Muscle of leg (tissue), 11 donors: ENCODE data around the gene PNMA6F. TPM values are rescaled to one million over a fixed set of nuclear protein-coding genes. Genes with fewer than 3 reads are reported as not detected.
"Not testable (repeated sequence)": the region's sequence is repeated elsewhere in the genome, so short reads cannot be mapped to it uniquely, and the experiment has no call there.

ENCODE experiments used
- DNase-seq: peaks from one replicate; pipeline ENCODE4 v3.0.0; 2013
- H3K27ac ChIP-seq: one replicate; pipeline ENCODE4 v1.5.1; 2013; ENCODE audit warnings: mild to moderate bottlenecking, low read length, control low read depth
- H3K27me3 ChIP-seq: one replicate; pipeline ENCODE4 v1.6.1; 2013; ENCODE audit warnings: low read length; ENCODE audit not compliant: control insufficient read depth, insufficient read depth
- H3K36me3 ChIP-seq: one replicate; pipeline ENCODE4 v1.6.1; 2013; ENCODE audit warnings: low read length; ENCODE audit not compliant: control insufficient read depth, insufficient read depth
- H3K4me1 ChIP-seq: one replicate; pipeline ENCODE4 v1.6.1; 2013; ENCODE audit warnings: low read length; ENCODE audit not compliant: control insufficient read depth, insufficient read depth
- H3K4me3 ChIP-seq: one replicate; pipeline ENCODE4 v1.5.1; 2013; ENCODE audit warnings: low read length, control low read depth
- H3K9me3 ChIP-seq: replicated peaks from 2 replicates; pipeline ENCODE4 v1.6.1; 2013; ENCODE audit warnings: low read depth, low read length; ENCODE audit not compliant: control insufficient read depth
- WGBS: methylation state at CpG from one replicate; pipeline ENCODE4 v1.1.5; 2013; ENCODE audit warnings: missing lambda C conversion rate; ENCODE audit not compliant: insufficient coverage; 5-methylcytosine and 5-hydroxymethylcytosine counted together
- polyA plus RNA-seq, 8 donors: library from polyadenylated mRNA; unstranded; fragments of 120-200 nt; gene quantifications; one replicate each; pipeline versions ENCODE4 v1.2.1 to v1.2.3, GENCODE V29; 2013; ENCODE audit warnings: inconsistent platforms in 1 of 8, low replicate concordance in 1 of 8; ENCODE audit not compliant: insufficient read length in 8 of 8, insufficient read depth in 1 of 8
- total RNA-seq: library from RNA; stranded (reverse); fragments of 120-200 nt; gene quantifications from one replicate; pipeline ENCODE4 v1.2.4, GENCODE V29; 2013

The PNMA6F gene
- total and polyA plus RNA-seq, 9 donors = not detected

GRCh38 chrX:153279304-153279703 is 42.3 kb downstream of the PNMA6F start:
- DNase-seq, H3K27ac ChIP-seq, H3K9me3 ChIP-seq, H3K36me3 ChIP-seq, H3K4me3 ChIP-seq, H3K27me3 ChIP-seq, H3K4me1 ChIP-seq: not testable (repeated sequence)
- WGBS = no CpG with 5 or more reads among the region's 8 CpGs

GRCh38 chrX:153276049-153276448 is 45.5 kb downstream of the PNMA6F start:
- not testable (repeated sequence) for H3K27me3 ChIP-seq, H3K36me3 ChIP-seq, H3K4me3 ChIP-seq, DNase-seq, H3K9me3 ChIP-seq, H3K4me1 ChIP-seq, H3K27ac ChIP-seq
- WGBS = no CpG with 5 or more reads among the region's 14 CpGs

GRCh38 chrX:153275418-153275817 is 46.1 kb downstream of the PNMA6F start:
- not testable (repeated sequence) for H3K27ac ChIP-seq, H3K36me3 ChIP-seq, H3K27me3 ChIP-seq, DNase-seq, H3K4me3 ChIP-seq, H3K4me1 ChIP-seq, H3K9me3 ChIP-seq
- WGBS = no CpG with 5 or more reads among the region's 16 CpGs

- H3K9me3 ChIP-seq, H3K27me3 ChIP-seq, H3K27ac ChIP-seq, H3K4me1 ChIP-seq, H3K4me3 ChIP-seq, DNase-seq, H3K36me3 ChIP-seq: not testable (repeated sequence)
- WGBS = 89% methylated on average over 9 of the region's 21 CpGs
These were observed 49.0 kb downstream of the PNMA6F start for GRCh38 chrX:153272584-153272983.

- not testable (repeated sequence) for H3K27ac ChIP-seq, H3K9me3 ChIP-seq, H3K4me3 ChIP-seq, H3K4me1 ChIP-seq, H3K27me3 ChIP-seq, DNase-seq, H3K36me3 ChIP-seq
- WGBS = no CpG with 5 or more reads among the region's 19 CpGs
These were observed 49.5 kb downstream of the PNMA6F start for GRCh38 chrX:153272070-153272469.

Other genes with a start within 250 kb of the PNMA6F start
- gene PNMA6A, start 249.3 kb downstream of the PNMA6F start, total RNA-seq = 3.7 TPM
- 1 to 10 TPM in 7 of 8 donors, under 1 TPM in 1; 0.86 to 4.1 (median 3.2) TPM for gene PNMA6A, start 249.3 kb downstream of the PNMA6F start, polyA plus RNA-seq
- gene MAGEA1, start 142.5 kb downstream of the PNMA6F start, total RNA-seq = not detected
- gene MAGEA1, start 142.5 kb downstream of the PNMA6F start, polyA plus RNA-seq = not detected
- 5.6 TPM for gene ZNF275, start 12.4 kb upstream of the PNMA6F start, total RNA-seq
- 10 to 100 TPM in 1 of 8 donors, 1 to 10 TPM in 7; 6.7 to 10.9 (median 8.6) TPM for gene ZNF275, start 12.4 kb upstream of the PNMA6F start, polyA plus RNA-seq
- gene PNMA6E, start 79.6 kb upstream of the PNMA6F start, total RNA-seq = not detected
- not detected for gene PNMA6E, start 79.6 kb upstream of the PNMA6F start, polyA plus RNA-seq
- gene ZFP92, start 89.7 kb upstream of the PNMA6F start, total RNA-seq = 0.62 TPM
- 1 to 10 TPM in 2 of 8 donors, under 1 TPM in 6; 0.72 to 1.1 (median 0.89) TPM for gene ZFP92, start 89.7 kb upstream of the PNMA6F start, polyA plus RNA-seq
- gene TREX2, start 124.3 kb upstream of the PNMA6F start, total RNA-seq = 0.49 TPM
- 1 to 10 TPM in 1 of 8 donors, under 1 TPM in 7; 0.20 to 1.3 (median 0.63) TPM for gene TREX2, start 124.3 kb upstream of the PNMA6F start, polyA plus RNA-seq
- gene HAUS7, start 148.8 kb upstream of the PNMA6F start, total RNA-seq = 20.0 TPM
- gene HAUS7, start 148.8 kb upstream of the PNMA6F start, polyA plus RNA-seq = 10 to 100 TPM; 27.2 to 34.3 (median 30.3) TPM
- gene BGN, start 173.2 kb upstream of the PNMA6F start, total RNA-seq = 39.7 TPM
- gene BGN, start 173.2 kb upstream of the PNMA6F start, polyA plus RNA-seq = 100 to 1,000 TPM in 6 of 8 donors, 10 to 100 TPM in 2; 87.7 to 238 (median 161) TPM
- gene ATP2B3, start 195.9 kb upstream of the PNMA6F start, total RNA-seq = 0.18 TPM
- under 1 TPM; 0.22 to 0.56 (median 0.31) TPM for gene ATP2B3, start 195.9 kb upstream of the PNMA6F start, polyA plus RNA-seq